ENCODE measurements around the gene FAM120A. TPM values are rescaled to one million over a fixed set of nuclear protein-coding genes. Genes with fewer than 3 reads are reported as not detected.

Gene FAM120A
- total RNA-seq, 1 experiment from 2014 or later = 89.6 TPM

DNA sequence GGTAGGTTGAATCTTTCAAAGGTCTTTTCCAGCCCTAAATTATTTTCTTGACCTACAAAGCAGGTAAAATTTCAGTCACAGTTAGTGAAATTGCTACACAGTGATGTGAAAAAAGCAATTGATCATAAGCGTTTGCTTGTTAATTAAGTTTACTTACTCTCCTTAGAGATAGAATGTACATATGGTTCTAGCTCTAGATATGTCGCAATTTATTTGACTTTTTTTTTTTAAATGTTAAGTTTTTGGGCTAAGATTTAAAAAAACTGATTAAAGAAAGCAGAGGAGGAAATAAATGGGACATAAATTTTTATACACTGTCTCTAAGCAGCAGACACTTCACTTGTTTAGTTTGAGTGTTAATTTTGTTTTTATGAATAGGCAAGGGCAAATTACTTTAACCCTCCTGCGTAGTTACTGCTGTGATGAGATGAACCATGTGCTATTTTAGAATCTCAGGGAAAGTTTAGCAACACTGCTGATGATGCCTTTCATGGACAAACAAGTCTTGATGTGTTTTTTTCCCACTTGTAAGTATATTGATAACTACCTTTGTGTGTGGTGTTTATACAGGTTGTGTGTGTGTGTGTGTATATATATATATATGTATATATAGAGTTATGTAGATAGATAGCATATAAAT lies 40.2 kb downstream of the FAM120A start:
- Histone ChIP-seq H3K4me3 (ENCODE audit: low read length) (no peak overlapping the region), H4K20me1 (ENCODE audit: low read length) (no peaks in the 10 kb centered on the region), H3K4me1 (ENCODE audit: insufficient read depth, low read length) (no peaks in the 10 kb centered on the region), H3K27me3 (ENCODE audit: low read length) (no peaks in the 10 kb centered on the region), H3K27ac (ENCODE audit: low read length) (no peak overlapping the region), H3K79me2 (ENCODE audit: low read length) (peaks cover 64% of the 10 kb centered on the region), H3K9ac (ENCODE audit: low read length) (no peak overlapping the region), H2AFZ (ENCODE audit: low read length) (no peak overlapping the region), H3K9me3 (ENCODE audit: low read length) (no peaks in the 10 kb centered on the region), H3K4me2 (ENCODE audit: low read length) (no peak overlapping the region), H3K9me2 (replicated peaks; ENCODE audit: low read length) (no peaks in the 10 kb centered on the region), H3F3A (ENCODE audit: low read length, unreplicated experiment) (no peaks in the 10 kb centered on the region), H3K36me3 (ENCODE audit: low read depth, low read length) (peaks cover 5% of the 10 kb centered on the region; the same call in 1 of the 2 replicates)
- ChIA-PET CTCF (no interaction called here), POLR2A (ENCODE audit: unreplicated experiment) (no interaction called here)
- intact Hi-C loops (cut with micrococcal nuclease) = no loop called here
- TF ChIP-seq, protein P1, sequence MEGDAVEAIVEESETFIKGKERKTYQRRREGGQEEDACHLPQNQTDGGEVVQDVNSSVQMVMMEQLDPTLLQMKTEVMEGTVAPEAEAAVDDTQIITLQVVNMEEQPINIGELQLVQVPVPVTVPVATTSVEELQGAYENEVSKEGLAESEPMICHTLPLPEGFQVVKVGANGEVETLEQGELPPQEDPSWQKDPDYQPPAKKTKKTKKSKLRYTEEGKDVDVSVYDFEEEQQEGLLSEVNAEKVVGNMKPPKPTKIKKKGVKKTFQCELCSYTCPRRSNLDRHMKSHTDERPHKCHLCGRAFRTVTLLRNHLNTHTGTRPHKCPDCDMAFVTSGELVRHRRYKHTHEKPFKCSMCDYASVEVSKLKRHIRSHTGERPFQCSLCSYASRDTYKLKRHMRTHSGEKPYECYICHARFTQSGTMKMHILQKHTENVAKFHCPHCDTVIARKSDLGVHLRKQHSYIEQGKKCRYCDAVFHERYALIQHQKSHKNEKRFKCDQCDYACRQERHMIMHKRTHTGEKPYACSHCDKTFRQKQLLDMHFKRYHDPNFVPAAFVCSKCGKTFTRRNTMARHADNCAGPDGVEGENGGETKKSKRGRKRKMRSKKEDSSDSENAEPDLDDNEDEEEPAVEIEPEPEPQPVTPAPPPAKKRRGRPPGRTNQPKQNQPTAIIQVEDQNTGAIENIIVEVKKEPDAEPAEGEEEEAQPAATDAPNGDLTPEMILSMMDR (conservative IDR thresholded peaks at IDR 0.05; ENCODE audit: low read depth, low read length) = no peak
- TF ChIP-seq EZH2phosphoT487 (IDR thresholded peaks at IDR 0.05; ENCODE audit: borderline replicate concordance, low read length) (no peak), EZH2 (IDR thresholded peaks at IDR 0.05; ENCODE audit: low read length, unreplicated experiment) (no peak)
- ATAC-seq (no peak), DNase-seq (no peak)
- no TSS peak for BruUV-seq (replicated peaks)

DNA sequence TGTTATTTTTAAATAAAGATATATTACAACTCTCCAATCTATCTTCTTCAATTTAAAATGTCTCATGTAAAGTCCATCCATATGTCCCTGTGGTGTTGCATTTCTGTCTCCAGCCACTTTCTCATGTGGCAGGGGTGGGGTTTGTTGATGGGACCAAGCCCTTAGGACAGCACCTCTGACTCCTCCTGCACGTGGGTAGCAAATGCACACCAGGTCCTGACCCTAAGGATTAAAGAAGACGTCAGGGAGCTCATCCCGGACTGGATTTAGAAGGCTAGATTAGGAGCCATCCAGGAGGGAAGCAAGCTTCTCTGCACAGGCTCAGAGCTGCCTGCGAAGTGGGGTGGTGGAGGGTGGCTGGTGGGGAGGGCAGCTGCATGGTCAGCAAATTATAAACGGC lies 40.8 kb downstream of the FAM120A start:
- no peak overlapping the region for H3K9ac ChIP-seq (ENCODE audit: low read length)
- no peaks in the 10 kb centered on the region for H3K4me1 ChIP-seq (ENCODE audit: insufficient read depth, low read length)
- no peaks in the 10 kb centered on the region for H3F3A ChIP-seq (ENCODE audit: low read length, unreplicated experiment)
- no peak overlapping the region for H3K4me3 ChIP-seq (ENCODE audit: low read length)
- H3K27ac ChIP-seq (ENCODE audit: low read length) = no peak overlapping the region
- H3K9me3 ChIP-seq (ENCODE audit: low read length) = no peaks in the 10 kb centered on the region
- H3K79me2 ChIP-seq (ENCODE audit: low read length) = peaks cover 64% of the 10 kb centered on the region
- no peaks in the 10 kb centered on the region for H4K20me1 ChIP-seq (ENCODE audit: low read length)
- peaks cover 5% of the 10 kb centered on the region; the same call in 1 of the 2 replicates for H3K36me3 ChIP-seq (ENCODE audit: low read depth, low read length)
- H3K27me3 ChIP-seq (ENCODE audit: low read length) = no peaks in the 10 kb centered on the region
- BruUV-seq (replicated peaks) = no TSS peak
- H2AFZ ChIP-seq (ENCODE audit: low read length) = no peak overlapping the region
- no peaks in the 10 kb centered on the region for H3K9me2 ChIP-seq (replicated peaks; ENCODE audit: low read length)
- POLR2A ChIA-PET (ENCODE audit: unreplicated experiment) = no interaction called here
- CTCF ChIA-PET = no interaction called here
- DNase-seq (no peak), ATAC-seq (no peak)
- H3K4me2 ChIP-seq (ENCODE audit: low read length) = no peak overlapping the region
- intact Hi-C loops (cut with micrococcal nuclease) = no loop called here
- no peak for TF ChIP-seq EZH2 (IDR thresholded peaks at IDR 0.05; ENCODE audit: low read length, unreplicated experiment)

- Histone ChIP-seq H4K20me1 (ENCODE audit: low read length) (no peaks in the 10 kb centered on the region), H3K9me2 (replicated peaks; ENCODE audit: low read length) (no peaks in the 10 kb centered on the region), H3K79me2 (ENCODE audit: low read length) (peaks cover 48% of the 10 kb centered on the region), H3K9me3 (ENCODE audit: low read length) (no peaks in the 10 kb centered on the region), H3K9ac (ENCODE audit: low read length) (no peak overlapping the region), H3K4me3 (ENCODE audit: low read length) (no peak overlapping the region), H3F3A (ENCODE audit: low read length, unreplicated experiment) (no peaks in the 10 kb centered on the region), H2AFZ (ENCODE audit: low read length) (no peak overlapping the region), H3K4me1 (ENCODE audit: insufficient read depth, low read length) (no peaks in the 10 kb centered on the region), H3K36me3 (ENCODE audit: low read depth, low read length) (peaks cover 8% of the 10 kb centered on the region; the same call in 1 of the 2 replicates), H3K27me3 (ENCODE audit: low read length) (no peaks in the 10 kb centered on the region), H3K4me2 (ENCODE audit: low read length) (no peak overlapping the region), H3K27ac (ENCODE audit: low read length) (no peak overlapping the region)
- ChIA-PET POLR2A (ENCODE audit: unreplicated experiment) (no interaction called here), CTCF (no interaction called here)
- intact Hi-C loops (cut with micrococcal nuclease) = no loop called here
- no TSS peak for BruUV-seq (replicated peaks)
- no peak for TF ChIP-seq EZH2 (IDR thresholded peaks at IDR 0.05; ENCODE audit: low read length, unreplicated experiment)
- TF ChIP-seq, protein P1 (conservative IDR thresholded peaks at IDR 0.05; ENCODE audit: low read depth, low read length) = no peak
- TF ChIP-seq EZH2phosphoT487 (IDR thresholded peaks at IDR 0.05; ENCODE audit: borderline replicate concordance, low read length) = no peak
- DNase-seq (no peak), ATAC-seq (no peak)
Measured at GRCh38 chr9:93493949-93494348, 42.5 kb downstream of the FAM120A start.

Data from PC-3 (cell line).